Stimulated activated CD4-positive, alpha-beta T cell treated with anti-CD3 and anti-CD28 coated beads, Interleukin-1b, Interleukin-23, amount 100 ng/mL, for 24 hours (primary cell): ENCODE measurements around the gene FGF18.

Experiments
- DNase-seq, 4 experiments: peaks; one replicate each; pipeline ENCODE4 v3.0.0-alpha.2; 2020; ENCODE audit warnings: low read depth in 4 of 4, low spot score in 1 of 4

Gene FGF18

GRCh38 chr5:171464829-171465228, 45.4 kb downstream of the FGF18 start:
- DNase-seq = no peak

- DNase-seq = no peak
These were observed 47.7 kb downstream of the FGF18 start for GRCh38 chr5:171467107-171467506.

GRCh38 chr5:171469326-171469725, 49.9 kb downstream of the FGF18 start:
- no peak for DNase-seq

GRCh38 chr5:171470420-171470819, 51.0 kb downstream of the FGF18 start:
- no peak for DNase-seq

- DNase-seq = no peak
These were observed 54.9 kb downstream of the FGF18 start for GRCh38 chr5:171474230-171474813.

- DNase-seq = no peak
These were observed 56.1 kb downstream of the FGF18 start for GRCh38 chr5:171475596-171475995.

GRCh38 chr5:171476701-171477100, 57.3 kb downstream of the FGF18 start:
- no peak for DNase-seq

- no peak for DNase-seq
These were observed 57.7 kb downstream of the FGF18 start for GRCh38 chr5:171477101-171477500.

- no peak for DNase-seq
These were observed 58.2 kb downstream of the FGF18 start for GRCh38 chr5:171477666-171478065.

GRCh38 chr5:171478946-171479775, 59.7 kb downstream of the FGF18 start:
- DNase-seq = no peak

- no peak for DNase-seq
These were observed 60.3 kb downstream of the FGF18 start for GRCh38 chr5:171479776-171480125.

GRCh38 chr5:171480239-171480638, 60.8 kb downstream of the FGF18 start:
- no peak for DNase-seq

GRCh38 chr5:171481571-171482433, 62.4 kb downstream of the FGF18 start:
- DNase-seq = no peak

- DNase-seq = no peak
These were observed 62.9 kb downstream of the FGF18 start for GRCh38 chr5:171482434-171482730.

- no peak for DNase-seq
These were observed 64.2 kb downstream of the FGF18 start for GRCh38 chr5:171483551-171484135.

- peak; percentile 25 to 45 (median 36) for DNase-seq
These were observed 65.0 kb downstream of the FGF18 start for GRCh38 chr5:171484460-171484899.

GRCh38 chr5:171485668-171486067, 66.2 kb downstream of the FGF18 start:
- no peak for DNase-seq

- no peak for DNase-seq
These were observed 67.2 kb downstream of the FGF18 start for GRCh38 chr5:171486613-171487012.

GRCh38 chr5:171488876-171489275, 69.4 kb downstream of the FGF18 start:
- DNase-seq = no peak

GRCh38 chr5:171492781-171493180, 73.3 kb downstream of the FGF18 start:
- no peak for DNase-seq

- no peak for DNase-seq
These were observed 74.4 kb downstream of the FGF18 start for GRCh38 chr5:171493646-171494393.
